Epithelial cell of alveolus of lung (primary cell): ENCODE measurements around the gene PRPF38A. TPM values are rescaled to one million over a fixed set of nuclear protein-coding genes. Genes with fewer than 3 reads are reported as not detected.

ENCODE experiments used
- total RNA-seq: library from RNA; depleted of rRNA; stranded (reverse); fragments of >200 nt; gene quantifications from 2 replicates; pipeline ENCODE4 v1.2.1, GENCODE V29; 2015

PRPF38A gene, protein sequence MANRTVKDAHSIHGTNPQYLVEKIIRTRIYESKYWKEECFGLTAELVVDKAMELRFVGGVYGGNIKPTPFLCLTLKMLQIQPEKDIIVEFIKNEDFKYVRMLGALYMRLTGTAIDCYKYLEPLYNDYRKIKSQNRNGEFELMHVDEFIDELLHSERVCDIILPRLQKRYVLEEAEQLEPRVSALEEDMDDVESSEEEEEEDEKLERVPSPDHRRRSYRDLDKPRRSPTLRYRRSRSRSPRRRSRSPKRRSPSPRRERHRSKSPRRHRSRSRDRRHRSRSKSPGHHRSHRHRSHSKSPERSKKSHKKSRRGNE
- 10.0 and 20.0 TPM in 2 replicates for total RNA-seq

DNA sequence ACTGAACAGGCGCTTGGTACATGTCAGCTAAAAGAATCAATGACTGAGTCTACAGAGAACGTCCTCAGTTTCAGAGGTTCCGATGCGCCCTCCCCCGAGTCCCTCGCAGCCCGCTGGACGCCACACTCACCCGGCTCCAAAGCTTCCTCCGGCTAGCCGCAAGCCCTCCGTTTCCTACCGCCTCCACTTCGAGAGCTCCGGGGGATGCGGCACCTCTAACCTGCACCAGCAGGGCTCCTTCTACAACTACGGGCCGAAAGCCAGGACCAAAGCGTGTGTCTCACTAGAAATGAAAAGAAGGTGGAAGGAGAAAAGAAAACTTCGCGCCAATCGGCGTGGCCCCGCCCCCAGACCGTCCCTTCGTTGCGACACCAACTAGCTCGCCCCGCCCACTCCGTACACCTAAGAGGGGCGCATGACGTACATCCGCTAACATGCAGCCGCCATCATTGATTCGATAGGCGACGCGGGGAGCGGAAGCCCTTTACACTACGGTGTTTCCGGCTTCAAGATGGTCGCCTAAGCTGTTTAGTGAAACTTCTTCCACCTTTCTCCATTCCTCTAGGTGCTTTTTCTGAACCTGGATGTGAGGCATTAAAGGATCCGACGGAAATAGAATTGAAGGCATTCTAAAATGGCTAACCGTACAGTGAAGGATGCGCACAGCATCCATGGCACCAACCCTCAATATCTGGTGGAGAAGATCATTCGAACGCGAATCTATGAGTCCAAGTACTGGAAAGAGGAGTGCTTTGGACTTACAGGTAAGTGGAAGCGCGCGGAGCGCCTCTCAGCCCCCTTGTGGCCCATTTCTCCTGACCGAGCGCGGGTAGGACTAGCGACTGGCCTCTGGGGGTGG, at the start of gene PRPF38A, which contains the start of gene ORC1:
Gene PRPF38A (plus strand): TSS at position 487 of the 859 bp plus-strand sequence. CDS start 148 bp downstream, at position 635.
Gene ORC1 (minus strand): TSS at position 308 of the 859 bp plus-strand sequence. CDS start 2,200 bp downstream, outside the sequence.

DNA sequence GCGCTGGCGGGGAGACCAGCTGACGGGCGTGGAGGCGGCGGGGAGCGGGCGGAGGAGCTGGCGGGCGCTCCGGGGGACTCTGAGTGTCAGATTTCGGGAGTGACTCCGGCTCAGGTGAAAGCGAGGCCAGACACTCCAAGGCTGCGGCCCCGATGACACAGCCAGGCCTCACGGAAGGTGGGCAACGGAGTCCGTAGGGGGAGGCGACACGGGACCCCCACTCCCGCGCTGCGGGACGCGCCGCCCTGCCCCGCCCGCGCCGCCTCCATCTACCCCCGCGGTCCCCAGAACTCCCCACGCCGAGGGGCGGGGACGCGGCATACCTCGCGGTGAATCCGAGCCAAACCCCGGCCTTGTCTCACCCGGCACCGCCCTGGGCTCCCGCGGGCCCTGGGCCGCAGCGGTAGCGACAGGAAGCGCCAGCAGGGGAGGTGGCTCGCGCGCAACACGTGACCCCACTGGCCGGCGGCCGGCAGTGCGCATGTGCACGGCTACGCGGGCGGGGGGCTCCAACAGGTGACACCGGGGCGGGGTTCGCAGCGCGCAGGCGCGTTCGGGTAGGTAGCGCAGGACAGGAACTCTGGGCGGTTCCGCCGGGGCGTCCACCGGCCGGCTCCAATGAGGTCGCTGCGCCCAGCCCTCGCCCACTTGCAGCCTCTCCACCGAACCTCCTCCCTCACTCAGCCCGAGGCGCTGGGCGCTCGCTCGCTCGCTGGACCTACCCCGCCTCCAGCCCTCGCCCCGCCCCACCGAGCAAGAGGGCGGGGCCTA, 38.5 kb upstream of the PRPF38A start, which contains the start of gene CC2D1B:
Gene CC2D1B (minus strand): TSS at position 460 of the 771 bp plus-strand sequence. CDS start 1,585 bp downstream, outside the sequence.

Other genes with a start within 250 kb of the PRPF38A start
- gene CC2D1B, start 38.4 kb upstream of the PRPF38A start, total RNA-seq: 23.4 and 24.1 TPM in 2 replicates
- gene ORC1, start 179 bp upstream of the PRPF38A start, total RNA-seq: 7.1 and 8.1 TPM in 2 replicates
- gene TUT4, start 148.5 kb downstream of the PRPF38A start, total RNA-seq: 12.8 and 21.6 TPM in 2 replicates
- 21.9 and 55.5 TPM in 2 replicates for gene GPX7, start 197.8 kb downstream of the PRPF38A start, total RNA-seq
- not detected in 2 replicates for gene SHISAL2A, start 228.6 kb downstream of the PRPF38A start, total RNA-seq